NT2/D1 (cell line): Measurements from ENCODE around the gene MAP3K9.

ENCODE experiments used
- DNase-seq: peaks from one replicate; pipeline ENCODE4 v3.0.0-alpha.2; 2011; ENCODE audit warnings: low read depth, low spot score
- H3K27me3 ChIP-seq: 2 replicates; pipeline ENCODE4 v1.6.0; 2011; ENCODE audit warnings: mild to moderate bottlenecking; ENCODE audit not compliant: insufficient read length, insufficient read depth
- H3K36me3 ChIP-seq: 2 replicates; pipeline ENCODE4 v1.6.1; 2011; ENCODE audit warnings: mild to moderate bottlenecking, low read length, mixed read lengths; ENCODE audit not compliant: insufficient read depth, insufficient read length
- H3K4me1 ChIP-seq: 2 replicates; pipeline ENCODE4 v1.5.1; 2011; ENCODE audit not compliant: insufficient read depth, insufficient read length
- H3K4me3 ChIP-seq: 2 replicates; pipeline ENCODE4 v1.5.1; 2011; ENCODE audit warnings: low read depth; ENCODE audit not compliant: insufficient read length
- H3K9ac ChIP-seq: 2 replicates; pipeline ENCODE4 v1.6.0; 2011; ENCODE audit warnings: low read depth; ENCODE audit not compliant: insufficient read length
- H3K9me3 ChIP-seq: 2 replicates; pipeline ENCODE4 v1.5.1; 2011; ENCODE audit warnings: mild to moderate bottlenecking, low read length; ENCODE audit not compliant: insufficient read depth
- SUZ12 ChIP-seq: IDR thresholded peaks from 2 replicates; pipeline ENCODE4 v1.6.1; 2011; ENCODE audit not compliant: insufficient read length, insufficient read depth; ENCODE audit errors: extremely low read depth
- YY1 ChIP-seq: IDR thresholded peaks from 2 replicates; pipeline ENCODE4 v1.6.1; 2011; ENCODE audit not compliant: insufficient read length, insufficient read depth
- ZNF274 ChIP-seq: IDR thresholded peaks from 2 replicates; pipeline ENCODE4 v1.6.1; 2011; ENCODE audit warnings: mild to moderate bottlenecking, low read depth, low read length

The MAP3K9 gene

GRCh38 chr14:70718383-70719118 lies 90.8 kb downstream of the MAP3K9 start:
- H3K27me3 ChIP-seq: no peaks in the 10 kb centered on the region
- no peaks in the 10 kb centered on the region for H3K9me3 ChIP-seq
- no peak for TF ChIP-seq YY1
- no peak for TF ChIP-seq ZNF274
- TF ChIP-seq SUZ12: no peak
- no peak overlapping the region for H3K4me3 ChIP-seq
- no peak overlapping the region for H3K9ac ChIP-seq
- H3K36me3 ChIP-seq: no peaks in the 10 kb centered on the region
- no peak for DNase-seq
- H3K4me1 ChIP-seq: peaks cover 7% of the 10 kb centered on the region

- Histone ChIP-seq H3K4me1 (peaks cover 5% of the 10 kb centered on the region), H3K27me3 (no peaks in the 10 kb centered on the region), H3K9me3 (no peaks in the 10 kb centered on the region), H3K9ac (no peak overlapping the region), H3K36me3 (no peaks in the 10 kb centered on the region), H3K4me3 (no peak overlapping the region)
- TF ChIP-seq SUZ12: no peak
- no peak for TF ChIP-seq ZNF274
- no peak for TF ChIP-seq YY1
- DNase-seq: no peak
Measured at GRCh38 chr14:70716958-70717357, 92.4 kb downstream of the MAP3K9 start.

GRCh38 chr14:70716483-70716882 lies 92.8 kb downstream of the MAP3K9 start:
- no peak for DNase-seq
- H3K4me1 ChIP-seq: peaks cover 2% of the 10 kb centered on the region
- TF ChIP-seq YY1 (no peak), ZNF274 (no peak), SUZ12 (no peak)

GRCh38 chr14:70714055-70714550 lies 95.2 kb downstream of the MAP3K9 start:
- peak; percentile 62 for DNase-seq

More at GRCh38 chr14:70716483-70716882, 92.8 kb downstream of the MAP3K9 start:
- Histone ChIP-seq H3K36me3 (no peaks in the 10 kb centered on the region), H3K27me3 (no peaks in the 10 kb centered on the region), H3K9me3 (no peaks in the 10 kb centered on the region), H3K9ac (no peak overlapping the region), H3K4me3 (no peak overlapping the region)

GRCh38 chr14:70713511-70713916 lies 95.8 kb downstream of the MAP3K9 start:
- no peak for DNase-seq
- no peak overlapping the region for H3K9ac ChIP-seq
- H3K9me3 ChIP-seq: no peaks in the 10 kb centered on the region
- H3K36me3 ChIP-seq: no peaks in the 10 kb centered on the region
- no peak overlapping the region for H3K4me3 ChIP-seq
- peaks cover 5% of the 10 kb centered on the region for H3K4me1 ChIP-seq
- TF ChIP-seq ZNF274 (no peak), SUZ12 (no peak), YY1 (no peak)
- H3K27me3 ChIP-seq: no peaks in the 10 kb centered on the region

More at GRCh38 chr14:70714055-70714550, 95.2 kb downstream of the MAP3K9 start:
- Histone ChIP-seq H3K4me3 (no peak overlapping the region), H3K9ac (no peak overlapping the region), H3K4me1 (peaks cover 6% of the 10 kb centered on the region), H3K27me3 (no peaks in the 10 kb centered on the region), H3K36me3 (no peaks in the 10 kb centered on the region), H3K9me3 (no peaks in the 10 kb centered on the region)
- TF ChIP-seq ZNF274 (no peak), SUZ12 (no peak), YY1 (no peak)

- no peak overlapping the region for H3K9ac ChIP-seq
- no peak for TF ChIP-seq YY1
- TF ChIP-seq SUZ12: no peak
- no peak for TF ChIP-seq ZNF274
Measured at GRCh38 chr14:70713096-70713495, 96.2 kb downstream of the MAP3K9 start.

GRCh38 chr14:70711451-70711850 lies 97.9 kb downstream of the MAP3K9 start:
- H3K4me1 ChIP-seq: peaks cover 7% of the 10 kb centered on the region
- H3K9me3 ChIP-seq: no peaks in the 10 kb centered on the region
- DNase-seq: no peak
- no peaks in the 10 kb centered on the region for H3K27me3 ChIP-seq
- no peak overlapping the region for H3K4me3 ChIP-seq
- TF ChIP-seq SUZ12 (no peak), ZNF274 (no peak), YY1 (no peak)
- no peaks in the 10 kb centered on the region for H3K36me3 ChIP-seq
- no peak overlapping the region for H3K9ac ChIP-seq

More at GRCh38 chr14:70713096-70713495, 96.2 kb downstream of the MAP3K9 start:
- Histone ChIP-seq H3K27me3 (no peaks in the 10 kb centered on the region), H3K36me3 (no peaks in the 10 kb centered on the region), H3K4me1 (peaks cover 4% of the 10 kb centered on the region), H3K4me3 (no peak overlapping the region), H3K9me3 (no peaks in the 10 kb centered on the region)
- DNase-seq: no peak
